NCI-H524 (cell line): ENCODE measurements around the gene RCAN2.
"Not testable (repeated sequence)": the region's sequence is repeated elsewhere in the genome, so short reads cannot be mapped to it uniquely, and the experiment has no call there.

Experiments
- DNase-seq, 2 experiments: peaks; one replicate each; lab custom pipeline; 2025; lab: John Stamatoyannopoulos, UW

The RCAN2 gene

DNA sequence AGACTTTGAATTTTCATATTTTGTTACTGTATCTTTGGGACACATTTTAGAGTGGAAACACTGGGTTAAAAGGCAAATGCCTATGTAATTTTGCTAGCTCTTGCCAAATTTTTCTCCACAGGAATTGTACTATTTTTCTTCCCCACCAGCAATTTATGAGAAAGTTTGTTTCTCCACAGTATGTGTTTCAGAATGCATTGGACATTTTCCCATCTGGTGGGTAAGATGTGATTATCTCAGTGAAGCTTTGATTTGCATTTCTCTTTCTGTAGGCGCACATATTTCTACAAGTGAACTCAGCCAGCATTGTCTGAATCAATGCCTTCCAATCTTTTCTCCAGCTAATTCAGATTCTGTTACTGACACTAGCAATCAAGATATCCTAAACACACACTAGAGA lies 157.8 kb downstream of the RCAN2 start:
- DNase-seq: no peak

DNA sequence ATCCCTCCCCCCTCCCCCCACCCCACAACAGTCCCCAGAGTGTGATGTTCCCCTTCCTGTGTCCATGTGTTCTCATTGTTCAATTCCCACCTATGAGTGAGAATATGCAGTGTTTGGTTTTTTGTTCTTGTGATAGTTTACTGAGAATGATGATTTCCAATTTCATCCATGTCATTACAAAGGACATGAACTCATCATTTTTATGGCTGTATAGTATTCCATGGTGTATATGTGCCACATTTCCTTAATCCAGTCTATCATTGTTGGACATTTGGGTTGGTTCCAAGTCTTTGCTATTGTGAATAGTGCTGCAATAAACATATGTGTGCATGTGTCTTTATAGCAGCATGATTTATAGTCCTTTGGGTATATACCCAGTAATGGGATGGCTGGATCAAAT lies 158.8 kb downstream of the RCAN2 start:
- not testable (repeated sequence) for DNase-seq

DNA sequence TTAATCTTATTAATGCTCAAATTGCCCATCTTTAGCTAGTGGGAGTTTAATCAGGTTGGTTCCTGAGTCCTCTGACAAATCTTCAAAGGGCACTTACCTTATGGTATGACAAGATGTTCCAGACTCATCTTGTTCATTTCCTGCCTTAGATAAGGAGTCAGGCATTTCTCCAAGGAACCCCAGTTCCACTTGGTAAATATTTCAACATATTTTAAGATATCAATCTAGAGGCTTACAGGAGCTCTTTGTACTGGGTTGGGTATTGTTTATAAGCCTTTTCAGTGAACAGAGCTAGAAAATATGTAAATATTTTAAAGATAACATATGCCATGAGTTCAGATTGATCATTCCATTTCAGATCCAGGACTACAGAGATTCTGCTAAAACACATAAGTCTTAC lies 159.8 kb downstream of the RCAN2 start:
- DNase-seq: no peak

DNA sequence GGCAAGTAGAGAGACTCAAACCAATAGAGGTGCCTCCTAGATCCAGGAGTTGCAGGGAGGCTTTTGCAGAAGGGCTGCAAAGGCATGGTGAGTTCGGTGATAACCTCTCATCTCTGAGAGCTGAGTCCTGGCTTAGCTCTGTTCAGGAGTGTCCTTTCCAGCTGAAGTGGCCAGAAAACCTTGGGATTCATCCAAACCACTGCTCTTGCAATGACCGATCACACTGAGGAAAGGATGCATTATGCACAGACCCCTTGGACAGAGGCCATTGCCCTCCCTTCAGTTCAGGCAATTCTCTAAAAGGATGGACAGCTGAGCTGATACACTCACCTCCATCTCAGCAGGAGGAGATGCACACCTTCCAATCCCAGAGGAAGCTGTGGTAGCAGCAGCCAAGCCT lies 161.7 kb downstream of the RCAN2 start:
- DNase-seq: no peak

DNA sequence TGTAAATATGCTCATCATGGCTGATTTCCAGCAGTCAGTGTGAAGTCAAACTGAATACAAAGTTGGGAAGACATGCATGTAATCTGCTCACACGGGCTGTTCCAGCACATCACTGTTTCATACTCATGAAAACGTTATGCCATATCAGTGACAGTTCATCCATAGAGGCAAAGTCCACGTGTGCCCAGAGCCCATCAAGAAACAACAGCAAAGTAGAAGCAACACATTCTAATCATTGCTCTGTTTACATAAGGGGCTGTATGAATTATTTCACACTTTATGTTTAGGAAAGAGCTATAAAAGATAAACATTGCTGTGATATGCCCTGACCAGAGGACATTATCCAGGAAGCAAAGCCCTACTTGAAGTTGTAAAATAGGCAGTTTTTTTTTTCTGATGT lies 163.5 kb downstream of the RCAN2 start:
- DNase-seq: no peak

DNA sequence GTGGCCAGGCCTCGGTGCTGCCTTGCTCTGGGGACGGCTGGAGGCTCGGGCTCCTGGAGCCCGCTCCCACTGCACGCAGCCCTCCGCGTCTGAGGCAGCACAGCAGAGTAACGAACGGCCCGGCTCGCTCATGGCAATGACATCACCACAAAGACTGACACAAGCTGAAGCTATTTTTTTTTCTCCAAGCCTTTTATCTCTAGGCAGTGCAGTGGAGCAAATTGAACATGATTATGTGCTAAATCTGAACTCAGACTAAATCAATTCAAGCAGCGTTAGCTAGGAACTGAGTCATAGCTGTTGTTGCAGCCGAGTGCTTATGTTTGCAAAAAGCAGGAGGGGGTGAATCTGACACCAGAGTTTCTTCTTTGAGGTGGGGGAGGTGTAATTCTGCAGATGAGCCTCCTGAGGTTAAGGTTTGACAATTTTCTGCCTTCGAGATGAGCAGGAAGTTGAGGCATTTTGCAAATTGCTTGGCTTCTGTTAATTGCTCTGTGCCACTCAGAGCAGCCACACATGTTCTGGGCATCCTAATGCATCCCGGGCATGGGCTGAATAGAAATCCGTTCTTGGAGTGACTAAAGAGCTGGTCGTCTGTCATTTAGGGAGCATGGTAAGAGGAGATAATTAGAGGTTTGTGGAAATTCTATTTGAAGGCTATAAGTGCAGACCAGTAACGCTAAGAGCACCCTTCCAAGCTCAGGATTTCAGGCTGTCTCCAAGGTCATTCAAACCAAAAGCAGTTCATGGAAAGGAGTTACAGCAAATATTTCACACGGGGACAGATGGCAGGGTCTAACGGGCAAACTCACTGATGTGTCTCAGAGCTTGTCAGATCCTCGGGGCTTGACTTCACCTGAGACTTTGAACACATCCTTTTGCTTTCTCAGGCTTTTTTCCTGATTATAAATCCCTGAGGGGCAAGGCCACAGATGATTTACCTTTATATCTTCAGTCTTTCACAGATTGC lies 165.4 kb downstream of the RCAN2 start:
- peak; percentile 4 to 44 for DNase-seq

DNA sequence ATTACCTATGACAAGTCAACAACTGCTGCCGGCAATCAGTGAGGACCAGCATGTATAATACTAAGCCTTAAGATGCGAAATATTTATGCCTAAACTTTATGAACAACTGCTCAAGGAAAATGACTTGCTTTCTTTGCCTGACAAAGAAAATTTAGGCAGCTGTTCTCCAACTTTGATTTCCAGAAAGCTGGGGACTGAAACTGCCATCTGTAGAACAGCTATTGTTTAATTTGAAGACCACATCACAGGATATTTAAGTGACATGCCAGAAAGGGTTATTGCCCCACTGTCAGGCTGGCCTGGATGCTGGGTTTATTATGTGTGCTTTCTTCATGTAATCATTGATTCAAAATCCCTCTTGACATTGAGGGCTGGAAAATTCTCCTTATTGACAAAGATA lies 166.5 kb downstream of the RCAN2 start:
- no peak for DNase-seq

DNA sequence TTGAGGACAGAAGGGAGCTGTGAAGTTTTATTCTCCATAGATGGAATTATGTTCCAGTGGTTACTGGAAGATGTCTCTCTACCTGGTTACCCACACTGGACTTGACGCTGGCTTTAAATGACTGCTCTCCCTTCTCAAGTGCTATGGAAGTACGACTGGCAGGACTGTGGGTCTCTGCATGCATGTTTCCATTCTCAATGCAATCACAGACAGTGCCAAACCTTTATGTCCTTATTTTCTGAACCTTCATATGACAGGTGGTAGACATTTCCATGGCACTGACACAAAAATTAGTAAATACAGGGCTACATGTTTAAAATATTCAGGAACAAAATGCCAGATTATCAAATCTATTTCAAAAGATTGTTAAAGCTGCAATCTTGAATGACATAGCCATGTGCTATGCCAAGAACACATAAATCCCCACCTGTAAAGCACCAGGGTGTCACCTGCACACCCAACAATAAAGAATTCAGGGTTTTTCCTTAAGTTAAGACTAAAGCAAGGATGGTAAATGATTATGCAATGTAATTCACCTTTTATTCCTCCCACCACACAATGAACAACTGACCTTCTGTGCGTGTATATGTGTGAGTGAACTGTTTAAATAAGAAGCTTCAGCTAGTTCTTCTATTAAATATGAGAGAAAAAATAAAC lies 167.2 kb downstream of the RCAN2 start:
- DNase-seq: no peak

DNA sequence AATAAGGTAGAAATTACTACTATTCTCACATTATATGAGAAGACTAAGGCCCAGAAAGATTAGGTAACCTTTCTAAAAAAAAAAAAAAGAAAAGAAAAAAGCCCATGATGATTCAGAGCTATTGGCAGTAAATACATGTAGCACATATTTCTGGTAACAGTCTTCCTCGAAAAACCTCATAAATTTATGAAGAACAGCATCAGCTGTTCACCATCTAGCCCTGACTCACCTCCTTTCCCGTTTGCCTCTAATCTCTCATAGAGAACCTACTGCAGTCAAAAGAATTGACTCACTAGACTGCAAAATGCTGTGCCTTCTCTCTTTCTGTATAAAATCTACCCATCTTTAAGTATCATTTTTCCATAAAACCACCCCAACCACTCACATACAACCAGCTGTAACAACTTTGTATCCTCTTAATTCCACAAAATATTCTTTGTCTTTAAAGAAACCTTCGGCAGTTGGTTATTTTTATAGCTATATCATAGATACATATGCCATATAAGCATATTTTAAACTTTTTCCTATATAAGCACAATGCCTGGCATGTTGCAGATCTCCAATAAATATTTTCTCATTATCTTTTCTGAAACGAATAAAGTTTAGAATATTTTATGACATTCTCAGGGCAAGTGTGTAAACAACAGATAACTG lies 167.8 kb downstream of the RCAN2 start:
- DNase-seq: no peak

DNA sequence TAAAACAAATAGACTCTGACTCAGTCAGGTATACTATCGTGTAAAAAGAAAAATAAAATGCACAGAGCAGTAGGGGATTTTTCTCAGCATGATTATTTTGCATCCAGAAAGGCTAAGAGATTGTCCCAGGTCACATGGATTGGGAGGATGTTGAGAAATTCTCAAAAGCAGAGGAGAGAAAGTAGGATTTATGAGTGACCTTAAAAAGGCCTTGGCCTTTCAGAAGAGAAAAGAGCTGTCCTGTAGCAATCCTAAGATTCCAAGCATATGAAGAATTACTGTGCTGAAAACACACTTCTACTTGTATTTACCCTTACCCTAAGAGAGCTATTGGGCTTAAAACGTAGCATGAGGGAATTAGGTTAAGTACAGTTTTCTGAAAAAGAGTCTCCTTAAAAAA lies 170.7 kb downstream of the RCAN2 start:
- DNase-seq: no peak

DNA sequence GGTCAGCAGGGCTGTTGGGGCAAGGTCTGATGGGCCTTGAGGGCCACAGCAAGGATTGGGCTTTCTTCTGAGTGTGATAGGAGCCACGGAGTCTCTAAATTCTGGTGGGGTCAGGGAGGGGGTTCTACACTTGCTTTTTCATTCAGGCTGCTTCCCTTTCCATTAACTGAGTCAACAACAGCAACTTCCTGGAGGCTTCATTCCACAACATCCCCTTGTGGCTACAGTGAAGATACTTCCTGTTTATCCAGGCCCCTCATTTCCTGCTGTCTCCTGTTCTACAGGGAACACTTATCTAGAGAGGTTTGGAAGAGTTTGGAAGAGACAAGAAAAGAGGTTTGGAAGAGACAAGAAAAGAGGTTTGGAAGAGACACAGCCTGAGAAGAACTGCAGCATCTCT lies 175.7 kb downstream of the RCAN2 start:
- DNase-seq: no peak

DNA sequence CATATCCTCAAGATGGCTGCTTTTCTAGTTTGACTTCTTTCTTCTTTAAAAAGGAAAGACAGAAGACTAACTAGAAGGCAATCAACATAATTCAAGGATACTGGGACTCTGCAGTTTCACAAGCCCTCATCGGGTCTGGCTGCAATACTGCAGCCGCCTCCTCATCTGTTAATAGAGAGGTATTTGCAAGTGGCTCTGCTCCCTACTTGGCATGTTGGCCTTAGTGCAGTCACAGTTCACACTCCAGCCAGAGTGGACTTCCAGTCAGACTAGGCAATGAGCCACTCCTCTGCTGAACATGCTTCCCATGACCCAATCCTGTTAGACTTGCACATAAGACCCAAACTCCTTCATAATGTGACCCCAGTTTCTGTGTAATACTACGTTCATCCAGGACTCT lies 178.6 kb downstream of the RCAN2 start:
- no peak for DNase-seq

DNA sequence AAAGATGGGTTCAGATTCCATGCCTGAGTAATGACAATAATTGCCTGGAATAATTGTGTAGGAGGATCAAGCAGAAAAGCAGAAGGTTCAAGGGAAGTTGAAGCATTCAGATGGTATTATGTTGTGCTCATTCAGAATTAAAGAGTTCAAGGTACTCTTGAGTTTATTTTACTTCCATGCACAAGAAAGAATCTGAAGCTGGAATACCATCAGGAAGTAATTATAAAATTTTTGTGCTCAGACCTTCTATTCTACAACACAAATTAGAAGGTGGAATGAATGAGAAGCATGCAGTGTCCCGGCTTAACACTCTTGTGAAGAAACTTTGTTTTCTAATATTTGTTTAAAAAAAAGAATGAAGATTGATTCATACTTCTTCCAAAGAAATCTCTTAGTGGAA lies 181.1 kb downstream of the RCAN2 start:
- DNase-seq: no peak

DNA sequence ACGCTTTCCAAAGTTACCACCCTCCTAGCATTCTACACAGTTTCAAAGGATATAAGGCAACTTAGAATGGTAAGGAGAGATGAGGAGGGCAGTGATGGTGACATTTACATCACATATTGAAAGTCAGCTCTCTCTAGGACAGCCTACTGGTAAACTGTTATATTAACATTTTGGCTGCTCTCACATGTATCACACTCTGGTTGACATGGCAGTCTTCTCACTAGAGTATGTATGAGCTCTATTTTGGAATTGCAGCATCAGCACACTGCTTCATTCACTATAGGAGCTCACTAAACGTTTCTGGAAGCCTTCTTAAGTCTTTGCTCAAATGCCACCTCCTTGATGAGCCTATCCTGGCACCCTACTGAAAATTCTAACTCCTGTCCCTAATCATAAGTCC lies 184.8 kb downstream of the RCAN2 start:
- DNase-seq: no peak

DNA sequence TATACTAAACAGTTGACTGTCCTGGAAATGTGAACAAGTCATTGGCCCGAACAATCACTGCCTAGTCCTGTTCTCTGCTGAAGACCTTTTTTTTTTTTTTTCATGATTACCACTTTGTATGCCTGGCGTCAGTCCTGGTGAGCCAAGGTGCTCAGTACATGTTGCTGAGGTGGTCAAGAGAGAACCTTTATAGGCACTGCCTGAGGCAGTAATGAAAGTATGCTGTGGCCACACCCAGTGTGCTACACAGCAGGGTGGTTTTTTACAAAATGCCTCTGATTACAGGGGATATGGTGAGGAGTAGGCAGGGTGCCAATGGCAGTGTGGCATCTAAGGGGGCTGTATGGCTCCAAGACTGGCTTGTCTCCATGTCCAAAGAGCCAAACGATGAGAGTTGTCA lies 185.4 kb downstream of the RCAN2 start:
- no peak for DNase-seq

DNA sequence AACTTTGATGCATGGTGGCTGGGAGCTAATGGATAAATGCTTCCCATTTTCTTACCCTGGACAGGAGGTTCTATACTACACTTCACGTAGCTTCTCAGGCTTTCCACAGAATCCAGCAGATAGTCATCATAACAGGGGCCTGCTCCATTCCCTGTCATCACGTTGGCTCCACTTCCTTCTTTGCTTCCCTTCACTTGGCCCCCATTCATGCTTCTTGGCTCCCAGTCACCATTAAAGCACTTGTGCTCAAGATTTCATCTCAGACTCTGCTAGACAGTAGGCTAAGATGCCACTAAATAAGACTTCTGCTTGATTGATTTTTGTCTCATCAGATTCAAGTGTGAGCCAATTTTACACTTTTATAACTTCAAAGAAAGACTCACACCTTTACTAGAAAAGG lies 186.0 kb downstream of the RCAN2 start:
- DNase-seq: no peak

DNA sequence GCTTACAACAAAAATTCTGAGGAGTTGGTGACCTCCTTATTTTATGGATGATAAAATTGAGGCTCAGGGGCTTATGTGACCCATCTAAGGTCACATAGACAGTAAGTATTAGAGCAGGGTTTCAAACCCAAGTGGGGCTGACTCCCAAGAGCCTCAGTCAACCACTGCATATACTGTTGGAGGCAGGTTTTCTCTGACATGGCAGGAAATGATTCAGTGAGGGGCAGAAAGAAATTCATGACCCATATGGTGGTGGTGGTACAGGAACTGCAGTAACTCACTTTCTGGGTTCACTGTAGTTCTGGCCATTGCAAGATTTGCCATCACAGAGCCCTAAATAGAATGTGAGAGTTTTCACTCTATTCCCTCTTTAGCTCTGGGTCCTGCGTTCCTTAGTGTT lies 188.4 kb downstream of the RCAN2 start:
- DNase-seq: no peak

DNA sequence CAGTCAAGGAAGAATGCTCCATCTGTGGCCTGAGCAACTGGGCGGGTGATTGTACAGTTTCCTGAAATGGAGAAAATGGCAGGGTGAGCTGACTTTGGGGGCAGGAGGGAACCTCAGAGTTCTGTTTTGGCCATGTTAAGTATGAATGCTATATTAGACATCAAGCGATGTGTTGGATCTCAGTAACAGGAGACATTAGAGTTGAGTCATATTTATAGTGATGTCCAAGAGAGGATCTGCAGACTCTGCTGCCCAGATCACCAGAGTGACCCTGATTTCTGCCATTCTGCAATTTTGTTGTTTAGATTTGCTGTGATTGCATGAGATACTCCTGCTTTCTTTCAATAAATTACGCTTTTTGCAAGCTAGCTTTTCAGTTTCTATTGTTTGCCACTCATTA lies 189.1 kb downstream of the RCAN2 start:
- no peak for DNase-seq

DNA sequence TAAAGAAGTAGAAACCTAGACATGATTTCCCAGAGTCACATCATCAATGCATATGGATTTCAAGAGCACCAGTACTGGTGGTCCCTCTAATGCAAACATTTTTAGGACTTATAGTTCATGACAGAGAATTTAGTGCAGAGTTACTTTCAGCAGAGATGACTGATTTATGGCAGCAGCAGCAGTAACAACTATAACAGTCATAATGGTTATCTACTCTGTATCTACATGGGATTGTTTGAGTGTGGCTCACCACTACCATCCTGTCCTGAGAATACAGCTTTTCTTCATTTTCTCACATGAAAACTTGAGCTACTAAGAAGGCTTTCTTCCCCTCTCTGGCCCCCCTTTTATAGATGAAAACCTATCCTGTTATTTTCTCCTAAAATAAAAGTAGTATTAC lies 192.0 kb downstream of the RCAN2 start:
- DNase-seq: no peak

DNA sequence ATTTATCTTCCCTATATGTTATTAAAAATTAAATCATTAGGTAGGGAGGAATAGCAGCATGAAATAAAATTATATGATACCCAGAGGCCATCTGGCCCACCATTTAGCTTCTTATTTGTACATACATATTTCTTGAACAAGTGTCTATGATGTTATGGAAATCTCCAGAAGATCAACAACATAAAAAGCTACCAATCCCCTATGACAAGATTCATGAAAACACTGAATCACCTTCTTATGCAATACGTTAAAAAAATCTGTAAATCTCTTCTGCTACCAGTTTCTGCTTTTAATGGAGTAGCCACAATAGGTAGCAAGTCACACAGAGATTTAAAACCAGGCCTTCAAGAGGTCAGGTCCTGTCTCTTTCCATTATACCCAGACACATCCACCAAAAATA lies 194.7 kb downstream of the RCAN2 start:
- no peak for DNase-seq

DNA sequence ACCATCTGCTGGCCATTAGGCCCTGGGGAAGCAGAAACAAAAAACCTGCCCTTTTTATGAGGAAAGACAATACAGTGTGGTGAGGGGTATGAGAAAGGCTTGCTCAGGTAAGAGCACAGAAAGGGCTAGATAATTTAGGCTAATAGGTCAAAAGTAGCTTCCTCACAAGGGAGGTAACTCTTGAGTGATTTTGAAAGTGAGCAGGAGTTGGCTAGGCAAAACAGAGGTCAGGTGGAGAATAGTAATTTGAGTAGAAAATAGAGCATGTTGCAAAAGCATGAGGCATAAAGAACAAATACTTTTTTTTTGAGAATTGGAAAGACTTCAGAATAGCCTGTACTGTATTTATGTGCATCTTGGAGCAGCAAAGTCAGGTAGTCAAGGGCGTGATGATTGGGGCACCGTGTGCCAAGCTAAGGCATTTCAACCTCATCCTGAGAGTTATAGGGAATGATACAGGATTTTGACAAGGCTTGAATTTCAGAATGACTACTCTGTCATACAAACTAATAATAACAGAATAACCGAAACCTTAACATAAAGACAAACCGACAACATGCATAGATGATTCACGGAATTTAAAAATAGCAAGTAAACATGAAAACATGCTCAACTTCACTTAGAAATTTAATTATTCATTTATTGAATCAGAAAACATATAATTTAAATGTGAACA lies 197.5 kb downstream of the RCAN2 start:
- DNase-seq: no peak

DNA sequence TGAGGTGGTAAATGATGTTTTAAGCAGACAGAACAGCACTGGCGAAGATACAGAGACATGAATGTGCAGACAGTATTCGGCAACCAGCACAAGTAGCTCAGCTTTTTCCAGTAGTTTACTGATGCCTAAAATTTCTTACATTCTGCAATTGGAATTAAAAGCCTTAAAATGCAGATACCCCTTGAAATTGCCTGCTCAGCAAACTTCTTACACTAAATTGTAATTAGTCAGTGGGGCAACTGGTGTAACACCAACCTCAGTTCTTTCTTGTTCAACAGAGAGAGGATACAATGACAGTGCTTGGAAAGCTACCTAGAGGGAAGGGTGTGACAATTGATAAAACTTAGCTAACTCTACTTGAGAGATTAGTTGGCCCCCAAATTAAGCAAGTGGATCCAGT lies 199.4 kb downstream of the RCAN2 start:
- DNase-seq: no peak

DNA sequence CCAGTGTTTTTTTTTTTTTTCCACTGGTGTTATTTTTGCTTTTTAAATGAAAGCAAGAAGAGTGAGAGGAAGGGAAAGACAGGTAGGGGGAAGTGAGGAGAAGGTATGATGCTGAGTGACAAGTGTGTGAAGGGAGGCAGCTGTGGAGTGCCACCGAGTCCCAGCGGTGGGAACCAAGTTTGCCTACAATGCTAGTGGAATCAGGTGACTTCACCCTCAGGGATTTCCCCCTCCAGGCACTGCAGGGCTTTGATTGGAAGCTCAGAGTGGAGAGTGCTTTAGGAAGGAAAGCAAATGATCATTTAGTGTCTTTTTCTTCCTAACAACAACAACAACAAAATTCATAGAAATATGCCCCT lies 200.0 kb downstream of the RCAN2 start:
- no peak for DNase-seq
